Suppressor macrophage treated with lipopolysaccharide for 1 hour (primary cell): Measurements from ENCODE around the gene SAMD4A.
"Not testable (repeated sequence)": the region's sequence is repeated elsewhere in the genome, so short reads cannot be mapped to it uniquely, and the experiment has no call there.

ENCODE experiments used
- DNase-seq, 3 donors: peaks; one replicate each; pipeline ENCODE4 v3.0.0-alpha.2; 2020 to 2022

SAMD4A gene

DNA sequence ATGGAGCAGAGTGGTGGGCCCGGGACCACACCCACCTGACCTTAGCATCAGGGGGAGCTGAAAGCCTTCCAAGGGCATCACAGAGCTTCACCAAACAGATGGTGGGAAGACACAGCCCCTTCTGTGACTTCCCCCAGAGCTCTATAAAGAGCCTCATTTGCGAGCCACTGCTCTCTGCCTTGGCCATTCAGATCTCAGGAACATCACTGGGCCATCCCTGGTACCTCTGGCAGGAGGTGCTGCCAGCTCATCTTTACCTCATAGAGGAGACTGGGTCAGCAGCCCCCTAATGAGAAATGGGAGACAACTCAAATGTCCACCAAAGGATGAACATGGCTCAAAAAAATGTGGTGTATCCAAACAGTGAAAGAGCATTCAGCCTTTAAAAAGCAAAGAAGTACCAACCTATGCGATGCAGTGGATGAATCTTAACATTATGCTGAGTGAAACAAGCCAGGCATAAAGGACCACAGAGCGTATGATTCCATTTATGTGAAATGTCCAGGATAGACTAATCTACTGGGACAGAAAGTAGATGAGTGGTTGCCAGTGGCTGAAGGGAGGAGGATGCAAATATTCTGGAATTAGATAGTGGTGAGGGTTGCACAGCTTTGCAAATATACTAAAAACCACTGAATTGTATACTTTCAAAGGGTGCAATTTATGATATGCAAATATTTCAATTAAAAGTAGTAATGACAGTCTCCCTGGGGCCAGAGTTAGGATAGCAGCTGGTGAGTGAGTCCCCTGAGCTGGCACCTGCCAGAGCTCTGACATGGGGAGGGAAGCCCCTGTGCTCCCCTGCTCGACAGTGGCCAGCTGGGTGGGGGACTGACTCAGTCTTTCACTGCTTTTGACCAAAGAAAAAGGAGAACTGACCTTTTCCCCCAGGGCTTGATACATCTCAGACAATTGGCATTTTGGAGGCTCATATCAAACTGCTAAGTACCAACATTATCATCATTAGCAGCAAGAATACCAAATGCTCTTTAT is 219.1 kb downstream of the SAMD4A start:
- peak in 2 of 3 donors; percentile 46 to 60 for DNase-seq

DNA sequence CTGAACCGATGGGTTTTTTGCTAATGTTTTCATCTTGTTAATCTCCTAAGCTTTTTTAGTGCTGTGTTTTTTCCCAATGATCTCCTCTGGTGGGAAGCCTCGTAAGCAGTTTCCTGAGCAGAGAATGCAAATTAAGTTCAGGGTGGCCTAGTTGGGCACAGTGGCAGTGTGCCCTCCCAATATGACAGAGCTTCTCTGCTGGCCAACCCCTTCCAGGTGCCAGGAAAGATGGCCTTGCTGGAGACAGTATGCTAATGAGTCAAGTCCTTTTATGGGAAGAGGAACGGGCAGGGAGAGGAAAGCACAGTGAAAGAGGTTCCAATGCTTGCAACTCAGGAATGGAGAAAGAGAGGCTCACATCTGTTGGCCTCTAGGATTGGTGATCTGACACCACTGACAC is 219.9 kb downstream of the SAMD4A start:
- peak in 1 of 3 donors; percentile 64 for DNase-seq

DNA sequence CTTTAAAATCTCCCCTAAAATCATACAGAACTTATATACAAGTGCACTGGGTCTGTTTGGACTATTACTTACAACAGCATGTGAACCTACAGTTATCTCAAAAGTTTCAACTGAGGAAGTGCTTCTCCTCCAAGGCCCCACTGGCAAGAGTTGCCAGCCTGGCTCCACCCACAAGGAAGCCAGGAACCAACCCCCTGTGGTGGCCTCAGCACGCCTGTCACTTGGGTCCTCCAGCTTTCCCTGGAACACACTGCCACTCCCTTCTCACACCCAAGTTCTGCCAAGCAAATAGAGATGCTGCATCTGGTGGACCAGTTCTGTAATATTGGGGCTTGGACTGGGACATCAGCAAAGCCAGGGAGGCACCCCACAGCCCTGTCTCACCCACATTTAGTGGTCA is 220.3 kb downstream of the SAMD4A start:
- peak in 1 of 3 donors; percentile 36 for DNase-seq

DNA sequence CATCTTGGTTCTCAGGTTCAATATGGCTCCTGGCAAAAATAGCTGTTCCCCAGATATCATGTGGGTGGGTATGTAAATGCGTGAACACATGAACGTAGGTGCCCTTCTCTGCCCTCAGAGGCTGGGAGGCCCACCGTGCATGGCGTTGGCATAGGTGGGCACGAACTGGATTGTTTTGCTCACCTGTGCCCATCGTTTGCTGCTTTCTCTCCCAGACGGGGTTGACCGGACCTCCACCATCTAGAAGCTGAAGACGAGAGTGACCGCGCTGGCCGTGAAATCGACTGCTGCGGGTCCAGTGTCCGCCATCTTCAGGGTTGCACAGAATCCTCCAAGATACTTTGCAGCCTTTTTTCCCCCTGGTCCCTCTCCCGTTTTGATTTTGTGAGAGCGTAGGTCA is 221.8 kb downstream of the SAMD4A start:
- no peak for DNase-seq

DNA sequence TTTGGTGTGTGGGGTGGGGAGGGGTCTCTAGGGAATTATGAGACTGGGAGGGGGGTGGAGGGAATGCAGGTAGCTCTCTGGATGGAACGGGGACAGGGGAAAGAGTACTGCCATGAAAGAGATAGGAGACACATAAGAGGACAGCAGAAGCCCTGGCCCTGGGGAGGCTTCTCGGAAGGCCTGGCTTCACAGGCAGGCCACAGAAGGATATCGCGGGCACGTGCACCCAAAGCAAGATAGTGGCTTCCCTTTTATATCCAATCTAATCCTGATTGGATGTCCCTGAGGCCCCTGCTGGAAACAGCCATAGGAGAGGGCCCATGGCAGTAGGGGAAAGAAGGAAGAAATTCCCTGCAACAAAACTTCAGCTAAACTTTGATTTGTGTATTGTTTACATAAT is 222.2 kb downstream of the SAMD4A start:
- no peak for DNase-seq

DNA sequence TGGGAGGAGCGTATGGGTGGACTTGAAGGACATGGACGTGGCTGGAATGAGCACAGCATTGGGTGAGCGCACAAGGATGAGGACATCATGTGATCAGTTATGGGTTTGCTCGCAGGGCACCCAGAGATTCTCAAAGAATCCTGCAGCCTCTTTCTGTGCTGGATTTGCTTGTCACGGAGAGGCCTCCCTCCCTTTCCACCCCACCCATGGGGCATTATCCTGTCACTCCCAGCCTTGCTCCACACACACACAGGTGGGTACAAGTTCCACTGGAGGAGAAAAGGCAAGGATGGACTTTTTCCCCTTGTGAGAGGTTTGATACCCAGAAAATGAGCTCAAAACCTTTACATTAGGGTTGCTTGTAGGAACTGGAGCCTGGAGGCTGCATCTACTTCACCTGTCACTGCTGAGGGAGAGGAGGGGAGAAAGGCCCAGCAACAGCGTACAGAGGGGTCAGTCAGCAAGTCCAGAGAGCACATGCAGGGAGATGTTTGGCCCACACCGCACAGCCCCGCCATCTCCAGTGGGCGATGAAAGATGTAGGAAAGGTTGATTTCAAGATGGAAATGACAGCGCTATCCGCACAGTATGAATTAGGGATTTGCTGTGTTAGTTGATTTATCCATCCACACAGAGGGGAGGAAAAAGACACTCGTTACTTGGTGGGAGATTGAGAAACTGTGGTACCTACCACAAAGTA is 223.0 kb downstream of the SAMD4A start:
- no peak for DNase-seq

DNA sequence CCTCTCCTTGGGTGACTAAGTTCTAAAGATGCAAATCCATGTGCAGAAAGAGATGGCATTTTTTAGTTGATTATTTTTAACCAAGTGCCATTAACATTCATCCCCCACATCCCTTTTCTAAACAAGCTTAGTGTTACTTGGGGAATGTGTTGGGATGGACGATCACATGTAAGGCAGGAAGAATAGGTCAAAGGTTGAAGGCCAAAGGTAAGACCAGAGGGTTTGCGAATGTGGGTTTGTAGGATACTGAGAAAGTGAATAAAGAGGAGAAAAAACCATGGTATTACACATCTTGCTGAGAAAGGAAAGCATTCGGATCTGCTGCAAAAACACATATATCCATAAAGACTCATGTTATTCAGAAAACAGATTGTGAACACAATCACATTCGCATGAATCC is 224.1 kb downstream of the SAMD4A start:
- DNase-seq = no peak

DNA sequence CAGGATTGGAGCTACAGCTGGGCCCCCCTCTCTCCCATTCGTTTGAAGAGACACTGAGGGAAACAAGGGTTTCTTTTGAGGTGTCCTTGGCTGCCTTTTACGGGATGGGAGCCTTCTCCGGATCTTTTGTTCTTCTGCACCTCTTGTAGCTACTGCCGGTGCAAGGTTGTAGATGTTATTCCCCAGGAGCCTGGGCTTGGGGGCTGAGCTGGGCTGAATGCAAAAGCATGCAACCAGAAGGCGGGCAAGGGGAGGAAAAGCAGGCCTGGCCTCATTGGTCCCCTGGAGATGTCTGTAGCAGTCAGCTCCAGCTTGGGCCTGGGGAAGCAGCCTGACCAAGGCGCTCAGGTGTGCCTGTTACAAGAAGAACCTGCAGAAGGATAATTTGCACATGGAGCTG is 225.4 kb downstream of the SAMD4A start:
- no peak for DNase-seq

DNA sequence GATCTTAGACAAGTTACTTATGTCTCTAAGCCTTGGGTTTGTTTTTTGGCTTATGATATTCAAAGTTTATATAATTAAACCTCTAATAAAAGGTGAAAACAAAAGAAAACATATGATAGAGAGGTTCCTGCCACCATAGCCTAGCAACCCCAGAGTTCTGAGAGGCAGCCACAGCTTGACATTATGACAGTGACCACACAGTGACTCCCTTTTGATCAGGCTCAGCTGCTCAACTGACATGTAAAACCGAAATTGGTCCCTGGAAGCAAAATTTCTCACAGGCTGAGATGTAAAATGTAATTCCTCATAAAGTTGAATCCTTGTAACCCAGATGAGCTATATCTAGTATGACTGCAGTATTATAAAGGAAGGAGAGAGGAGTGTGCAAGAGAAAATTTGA is 227.2 kb downstream of the SAMD4A start:
- no peak for DNase-seq

DNA sequence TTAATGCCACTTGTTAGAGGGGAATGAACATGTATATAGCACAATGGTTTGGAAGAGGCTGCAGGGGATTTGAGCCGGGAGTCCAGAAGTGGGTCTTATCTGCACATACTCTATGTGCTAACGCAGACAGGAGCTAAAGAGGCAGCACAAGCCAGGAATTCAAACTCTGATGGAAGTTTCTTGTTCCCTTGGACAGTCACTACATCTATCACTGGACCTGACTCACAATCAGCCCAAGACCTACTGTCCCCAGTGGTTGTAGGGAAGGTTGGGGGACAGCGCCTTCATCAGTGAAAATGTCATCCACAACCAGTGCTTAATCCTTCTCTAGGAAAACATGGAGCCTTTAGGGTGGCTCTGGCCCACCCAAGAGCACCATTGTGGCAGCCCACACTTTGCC is 227.9 kb downstream of the SAMD4A start:
- no peak for DNase-seq

DNA sequence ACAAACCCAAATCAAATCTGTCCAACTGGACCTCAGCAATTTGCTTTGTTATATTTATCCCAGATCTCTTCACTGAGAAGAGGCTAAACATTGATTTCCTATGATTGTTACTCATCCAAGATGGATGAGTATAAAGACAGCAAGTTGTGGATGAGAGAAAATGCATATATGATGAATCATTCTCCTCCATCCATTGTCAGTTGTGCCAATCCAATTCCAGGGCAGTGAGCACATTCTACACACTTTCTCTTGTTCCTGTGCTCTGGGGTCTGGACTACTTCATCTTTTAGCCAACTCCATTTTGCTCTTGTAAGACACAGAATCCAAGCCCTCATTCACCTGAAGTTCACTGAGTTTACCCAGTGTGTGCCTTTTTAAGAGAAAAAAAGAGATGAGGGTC is 230.0 kb downstream of the SAMD4A start:
- peak in 1 of 3 donors; percentile 34 for DNase-seq

DNA sequence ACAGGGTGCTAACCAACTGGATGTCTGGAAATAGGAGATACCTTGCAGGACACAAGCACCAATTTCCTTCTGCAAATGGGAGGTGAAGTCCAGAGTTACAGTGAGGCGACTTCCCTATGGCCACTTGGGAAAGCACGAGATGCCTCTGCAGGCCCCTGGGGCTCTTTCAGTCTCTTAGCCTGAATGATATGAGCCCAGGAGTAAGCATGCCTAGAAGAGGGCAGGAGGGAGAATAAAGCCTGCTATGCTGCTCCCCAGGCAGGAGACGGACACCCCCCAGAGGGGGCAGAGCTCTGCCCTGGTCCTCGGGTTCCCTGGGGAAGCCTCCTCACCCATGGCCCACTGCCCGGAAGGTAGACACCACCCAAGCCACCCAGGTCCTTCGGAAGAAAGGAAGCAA is 230.6 kb downstream of the SAMD4A start:
- DNase-seq = no peak

DNA sequence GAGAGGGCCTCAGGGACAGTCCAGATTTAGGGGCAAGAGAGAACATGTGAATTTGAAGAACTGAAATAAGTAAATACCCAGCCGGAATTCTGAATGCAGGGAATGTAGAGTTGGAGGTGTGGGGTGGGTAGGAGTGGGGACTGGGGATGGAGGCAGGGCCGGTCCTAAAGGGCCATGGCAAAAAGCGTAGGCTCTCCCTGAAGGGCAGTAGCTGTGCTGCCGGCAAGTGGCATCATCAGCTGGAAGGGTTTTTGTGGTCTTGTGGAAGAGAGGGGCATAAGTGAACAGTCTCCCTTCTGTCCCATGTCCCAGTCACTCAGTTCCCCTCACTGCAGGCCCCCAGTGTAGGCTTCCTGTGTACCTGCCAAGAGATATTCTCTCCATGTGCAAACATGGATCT is 231.1 kb downstream of the SAMD4A start:
- no peak for DNase-seq

DNA sequence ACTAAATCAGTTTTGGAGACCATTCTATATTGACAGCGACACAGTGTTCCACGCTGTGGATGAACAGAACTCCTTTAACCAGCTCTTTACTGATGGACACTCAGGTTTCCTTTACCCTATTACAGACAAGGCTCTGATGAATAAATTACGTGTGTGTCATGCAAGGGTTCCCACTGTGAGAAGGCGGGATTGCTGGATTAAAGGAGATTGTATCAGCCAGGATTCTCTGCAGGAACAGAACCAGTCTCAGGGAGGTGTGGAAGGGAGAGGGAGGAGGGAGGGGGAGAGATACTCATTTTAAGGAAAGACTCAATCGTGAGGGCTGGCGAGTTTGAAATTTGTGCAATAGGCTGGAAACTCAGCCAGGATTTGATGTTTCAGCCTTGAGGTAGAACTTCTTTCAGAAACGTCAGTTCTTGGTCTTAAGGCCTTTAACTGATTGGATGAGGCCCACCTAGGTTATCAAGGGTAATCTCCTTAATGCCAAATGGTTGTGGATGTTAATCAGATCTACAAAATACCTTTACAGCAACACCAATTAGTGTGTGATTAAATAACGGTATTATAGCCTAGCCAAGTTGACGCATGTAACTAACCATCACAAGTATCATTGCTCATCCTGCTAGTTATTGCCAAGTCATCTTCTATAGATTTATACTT is 231.7 kb downstream of the SAMD4A start:
- DNase-seq = no peak

DNA sequence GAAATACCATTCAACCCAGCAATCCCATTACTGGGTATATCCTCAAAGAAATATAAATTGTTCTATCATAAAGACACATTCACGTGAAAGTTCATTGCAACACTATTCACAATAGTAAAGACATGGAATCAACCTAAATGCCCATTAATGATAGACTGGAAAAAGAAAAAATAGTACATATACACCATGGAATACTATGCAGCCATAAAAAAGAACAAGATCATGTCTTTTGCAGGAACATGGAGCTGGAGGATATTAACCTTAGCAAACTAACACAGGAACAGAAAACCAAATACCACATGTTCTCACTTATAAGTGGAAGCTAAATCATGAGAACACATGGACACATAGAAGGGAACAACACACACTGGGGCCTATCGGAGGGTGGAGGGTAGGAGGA is 234.6 kb downstream of the SAMD4A start:
- not testable (repeated sequence) for DNase-seq

DNA sequence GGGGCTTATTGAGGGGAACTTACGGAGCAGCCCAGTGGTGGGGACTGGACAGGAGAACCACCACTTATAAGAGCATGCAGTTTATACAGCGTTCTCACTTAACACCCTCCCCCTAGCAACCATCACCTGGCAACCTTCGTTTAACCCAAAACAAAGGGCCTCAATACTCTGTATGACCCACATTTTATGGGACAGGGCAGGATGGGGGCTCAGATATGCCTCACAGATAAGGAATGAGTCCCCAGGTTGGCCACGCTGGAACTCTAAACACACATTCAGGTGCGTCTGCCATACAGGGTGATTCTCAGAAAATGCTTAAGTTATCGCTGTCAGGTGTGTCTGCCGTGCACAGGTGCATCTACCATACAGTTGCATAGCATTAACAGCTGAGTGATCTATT is 236.5 kb downstream of the SAMD4A start:
- no peak for DNase-seq

DNA sequence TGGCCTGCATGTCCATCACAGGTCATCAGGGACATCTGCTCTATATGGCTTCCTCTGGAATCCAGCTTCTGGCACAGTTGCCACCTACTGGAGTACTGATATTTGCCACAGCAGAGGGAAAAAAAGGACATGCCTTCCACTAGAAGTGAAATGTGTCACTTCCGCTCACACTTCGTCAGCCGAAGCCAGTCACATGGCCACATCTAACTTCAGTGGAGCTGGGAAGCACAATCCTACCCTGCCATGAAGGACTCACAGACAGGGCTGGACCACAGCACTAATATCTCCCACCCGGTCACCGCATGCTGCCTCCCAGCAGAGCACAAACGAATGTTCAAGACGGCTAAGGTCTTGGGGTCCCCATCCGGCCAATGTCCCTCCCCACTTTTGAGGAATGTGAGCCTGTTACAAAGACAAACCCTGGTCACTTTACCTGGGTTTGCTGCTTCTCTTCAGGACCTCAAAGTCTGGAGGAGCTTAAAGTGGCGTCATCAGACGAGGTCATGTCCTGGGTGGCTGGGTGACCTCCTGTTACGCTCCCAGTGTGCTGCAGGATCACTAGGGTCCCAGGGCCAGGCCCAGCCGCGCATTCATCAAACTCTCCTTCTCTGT is 237.1 kb downstream of the SAMD4A start:
- peak in 1 of 3 donors; percentile 31 for DNase-seq

DNA sequence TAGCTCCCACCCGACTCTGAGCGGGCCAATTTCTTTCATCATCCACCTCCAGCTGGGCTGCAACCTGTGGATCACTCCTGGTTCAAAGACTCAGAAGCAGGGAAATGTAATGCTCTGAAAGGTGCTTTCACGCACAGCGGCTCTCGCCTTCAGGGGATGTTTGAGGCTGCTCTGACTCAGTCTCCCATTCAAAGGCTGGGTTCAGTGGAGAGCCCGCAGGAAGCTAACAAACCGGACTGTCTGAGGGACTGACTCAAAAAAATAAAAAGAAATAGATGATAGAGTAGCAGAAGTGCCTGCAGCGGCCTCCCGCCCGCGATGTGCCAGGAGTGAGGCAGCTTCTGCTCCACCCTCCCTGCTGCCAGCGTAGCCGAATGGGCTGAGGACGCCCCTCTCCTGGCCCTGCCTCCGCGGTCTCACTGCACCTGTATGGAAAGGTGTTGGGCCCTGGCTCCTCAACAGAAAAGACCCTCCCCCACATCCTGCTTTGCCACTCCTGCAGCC is 237.7 kb downstream of the SAMD4A start:
- no peak for DNase-seq

DNA sequence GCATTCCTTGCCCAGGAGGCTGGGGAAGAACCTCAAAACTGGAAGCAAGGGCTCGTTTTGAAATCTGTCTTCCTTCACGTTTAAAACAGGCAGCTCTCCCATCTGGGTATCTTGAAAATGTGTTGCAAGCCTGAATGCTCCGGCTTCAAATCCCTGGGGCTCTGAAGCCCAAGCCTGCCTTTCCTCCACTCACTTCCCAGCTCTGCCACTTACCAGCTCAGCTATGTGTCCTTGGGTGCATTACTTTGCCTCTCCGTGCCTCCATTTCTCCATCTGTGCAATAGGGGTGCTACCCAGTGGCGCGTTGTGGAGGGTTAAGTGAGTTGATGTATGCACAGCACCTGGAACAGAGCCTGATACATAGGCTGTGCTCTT is 238.1 kb downstream of the SAMD4A start:
- no peak for DNase-seq

DNA sequence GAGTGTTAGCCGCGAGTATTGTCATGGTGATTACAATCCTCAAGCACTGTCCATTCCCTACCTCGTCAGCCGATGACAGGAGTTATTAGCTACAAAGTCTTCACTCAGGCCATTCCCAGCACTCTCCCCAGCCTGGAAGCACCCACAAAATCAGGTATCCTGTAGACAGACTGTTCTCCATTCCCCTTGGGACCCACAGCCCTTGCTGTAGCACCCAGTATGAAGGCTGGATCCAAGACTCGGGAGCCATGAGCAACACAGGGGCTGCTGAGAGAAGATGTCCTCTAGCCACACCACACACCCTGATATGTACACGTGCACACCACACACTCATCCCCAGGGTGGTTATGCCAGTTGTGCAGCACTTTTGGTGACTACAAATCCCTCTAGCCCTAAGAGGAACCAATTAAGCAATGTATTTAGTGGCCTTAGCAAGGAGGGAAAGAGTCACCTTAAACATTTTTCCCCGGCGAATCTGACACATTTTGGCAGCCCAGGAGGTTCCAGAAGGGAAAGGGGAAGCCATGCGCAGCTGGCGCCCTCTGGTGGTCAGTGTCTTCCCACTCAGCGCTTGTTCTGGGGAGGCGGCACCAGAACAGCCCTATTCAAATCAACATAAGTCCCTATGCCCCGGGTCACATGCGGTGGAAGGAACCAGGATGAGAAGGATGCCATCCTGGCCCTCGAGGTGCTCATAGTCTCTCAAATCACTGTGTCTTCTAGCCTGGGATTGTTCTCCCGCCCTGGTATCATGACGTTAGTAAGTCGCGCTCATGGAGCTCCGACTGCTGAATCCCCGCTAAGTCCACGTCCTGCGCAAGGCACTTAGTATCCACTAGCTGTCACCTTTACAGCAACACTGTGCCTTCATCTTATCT is 238.8 kb downstream of the SAMD4A start:
- peak; percentile 95 to 96 (median 96) for DNase-seq

DNA sequence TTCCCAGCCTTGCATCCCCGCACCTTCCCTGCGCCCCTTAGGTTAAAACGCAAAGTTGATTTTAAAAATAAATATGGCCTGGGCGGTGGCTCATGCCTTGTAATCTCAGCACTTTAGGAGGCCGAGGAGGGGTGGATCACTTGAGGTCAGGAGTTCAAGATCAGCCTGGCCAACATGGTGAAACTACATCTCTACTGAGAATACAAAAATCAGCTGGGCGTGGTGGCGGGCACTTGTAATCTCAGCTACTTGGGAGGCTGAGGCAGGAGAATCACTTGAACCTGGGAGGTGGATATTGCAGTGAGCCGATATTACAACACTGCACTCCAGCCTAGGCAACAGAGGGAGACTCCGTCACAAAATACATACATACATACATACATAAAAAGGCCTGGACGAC is 239.7 kb downstream of the SAMD4A start:
- no peak for DNase-seq

DNA sequence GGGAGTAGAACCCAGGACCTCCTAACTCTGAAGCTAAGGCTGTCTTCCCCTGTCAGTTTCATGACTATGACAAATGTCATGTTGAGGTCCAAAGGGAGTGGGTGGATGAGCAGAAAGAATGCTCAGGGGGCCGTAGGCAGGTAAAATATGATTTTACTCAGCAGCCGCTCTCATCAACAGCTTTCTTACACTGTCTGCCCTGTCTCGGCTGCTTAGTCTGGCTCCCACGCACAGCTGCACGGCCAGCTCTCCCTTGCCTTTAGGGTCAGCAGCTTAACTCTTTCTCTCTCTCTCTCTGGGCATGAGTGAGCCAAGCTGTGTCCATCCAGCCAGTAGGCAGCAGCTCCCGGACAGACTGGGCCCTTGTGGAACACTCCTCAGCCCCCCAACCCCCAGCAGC is 240.5 kb downstream of the SAMD4A start:
- DNase-seq = no peak
